Ishikawa (cell line): ENCODE data around the gene SEMA6B.

Source experiments
- CEBPB ChIP-seq: IDR thresholded peaks from 2 replicates; pipeline ENCODE4 v1.6.1; 2012
- CREB1 ChIP-seq: IDR thresholded peaks from 2 replicates; pipeline ENCODE4 v1.6.1; 2012; ENCODE audit warnings: low read depth
- EGR1 ChIP-seq: IDR thresholded peaks from 2 replicates; pipeline ENCODE4 v1.6.1; 2012
- EP300 ChIP-seq: IDR thresholded peaks from 2 replicates; pipeline ENCODE4 v1.6.1; 2012; ENCODE audit warnings: borderline replicate concordance
- FOXM1 ChIP-seq: IDR thresholded peaks from 2 replicates; pipeline ENCODE4 v1.6.1; 2012; ENCODE audit warnings: low read depth, borderline replicate concordance
- NFIC ChIP-seq: IDR thresholded peaks from 2 replicates; pipeline ENCODE4 v1.6.1; 2012
- RAD21 ChIP-seq: IDR thresholded peaks from 2 replicates; pipeline ENCODE4 v1.6.1; 2012; ENCODE audit warnings: low read depth
- TAF1 ChIP-seq: IDR thresholded peaks from 2 replicates; pipeline ENCODE4 v1.6.1; 2012; ENCODE audit warnings: low read depth, mild to moderate bottlenecking
- TCF12 ChIP-seq: IDR thresholded peaks from 2 replicates; pipeline ENCODE4 v1.6.1; 2012; ENCODE audit warnings: low read depth
- TEAD4 ChIP-seq: IDR thresholded peaks from 2 replicates; pipeline ENCODE4 v1.6.1; 2012
- USF1 ChIP-seq: IDR thresholded peaks from 2 replicates; pipeline ENCODE4 v1.6.1; 2012
- YY1 ChIP-seq: IDR thresholded peaks from 2 replicates; pipeline ENCODE4 v1.6.1; 2012; ENCODE audit warnings: low read depth
- ZBTB7A ChIP-seq: IDR thresholded peaks from 2 replicates; pipeline ENCODE4 v1.6.1; 2012; ENCODE audit warnings: low read depth
- TF ChIP-seq, protein P1 (sequence below): IDR thresholded peaks from 2 replicates; pipeline ENCODE4 v1.6.1; 2012
- TF ChIP-seq, protein P2 (sequence below): IDR thresholded peaks from 2 replicates; pipeline ENCODE4 v1.6.1; 2012; ENCODE audit warnings: low read depth, mild to moderate bottlenecking

Gene SEMA6B, protein sequence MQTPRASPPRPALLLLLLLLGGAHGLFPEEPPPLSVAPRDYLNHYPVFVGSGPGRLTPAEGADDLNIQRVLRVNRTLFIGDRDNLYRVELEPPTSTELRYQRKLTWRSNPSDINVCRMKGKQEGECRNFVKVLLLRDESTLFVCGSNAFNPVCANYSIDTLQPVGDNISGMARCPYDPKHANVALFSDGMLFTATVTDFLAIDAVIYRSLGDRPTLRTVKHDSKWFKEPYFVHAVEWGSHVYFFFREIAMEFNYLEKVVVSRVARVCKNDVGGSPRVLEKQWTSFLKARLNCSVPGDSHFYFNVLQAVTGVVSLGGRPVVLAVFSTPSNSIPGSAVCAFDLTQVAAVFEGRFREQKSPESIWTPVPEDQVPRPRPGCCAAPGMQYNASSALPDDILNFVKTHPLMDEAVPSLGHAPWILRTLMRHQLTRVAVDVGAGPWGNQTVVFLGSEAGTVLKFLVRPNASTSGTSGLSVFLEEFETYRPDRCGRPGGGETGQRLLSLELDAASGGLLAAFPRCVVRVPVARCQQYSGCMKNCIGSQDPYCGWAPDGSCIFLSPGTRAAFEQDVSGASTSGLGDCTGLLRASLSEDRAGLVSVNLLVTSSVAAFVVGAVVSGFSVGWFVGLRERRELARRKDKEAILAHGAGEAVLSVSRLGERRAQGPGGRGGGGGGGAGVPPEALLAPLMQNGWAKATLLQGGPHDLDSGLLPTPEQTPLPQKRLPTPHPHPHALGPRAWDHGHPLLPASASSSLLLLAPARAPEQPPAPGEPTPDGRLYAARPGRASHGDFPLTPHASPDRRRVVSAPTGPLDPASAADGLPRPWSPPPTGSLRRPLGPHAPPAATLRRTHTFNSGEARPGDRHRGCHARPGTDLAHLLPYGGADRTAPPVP

GRCh38 chr19:4559569-4559968, at the start of gene SEMA6B:
TSS of gene SEMA6B (minus strand) at chr19:4559684. CDS start at chr19:4558457, 1,227 bp downstream.
- TF ChIP-seq CEBPB (no peak), EP300 (no peak), TAF1 (no peak), YY1 (no peak), TEAD4 (no peak)

GRCh38 chr19:4606921-4607678, 47.6 kb upstream of the SEMA6B start:
- TF ChIP-seq CEBPB (no peak), USF1 (peak; percentile 72)

DNA sequence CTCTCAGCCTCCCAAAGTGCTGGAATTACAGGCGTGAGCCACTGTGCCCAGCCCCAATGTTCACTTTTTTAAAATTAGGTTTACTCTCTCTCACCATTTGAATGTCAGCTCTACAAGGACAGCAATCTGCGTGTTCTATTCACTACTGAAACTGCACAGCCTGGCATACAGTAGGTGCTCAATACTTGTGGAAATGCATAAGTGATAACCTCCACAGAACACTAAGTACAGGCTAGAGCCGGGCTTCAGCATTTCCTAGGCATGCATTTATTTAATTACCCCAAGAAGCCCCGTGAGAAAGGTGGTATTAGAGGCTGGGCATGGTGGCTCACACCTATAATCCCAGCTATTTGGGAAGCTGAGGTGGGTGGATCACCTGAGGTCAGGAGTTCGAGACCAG, 46.7 kb upstream of the SEMA6B start:
- no peak for TF ChIP-seq TAF1
- no peak for TF ChIP-seq RAD21
- TF ChIP-seq, protein P1, sequence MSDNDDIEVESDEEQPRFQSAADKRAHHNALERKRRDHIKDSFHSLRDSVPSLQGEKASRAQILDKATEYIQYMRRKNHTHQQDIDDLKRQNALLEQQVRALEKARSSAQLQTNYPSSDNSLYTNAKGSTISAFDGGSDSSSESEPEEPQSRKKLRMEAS: no peak
- TF ChIP-seq USF1: no peak
- no peak for TF ChIP-seq EP300
- TF ChIP-seq FOXM1: no peak
- no peak for TF ChIP-seq CREB1
- TF ChIP-seq, protein P2, sequence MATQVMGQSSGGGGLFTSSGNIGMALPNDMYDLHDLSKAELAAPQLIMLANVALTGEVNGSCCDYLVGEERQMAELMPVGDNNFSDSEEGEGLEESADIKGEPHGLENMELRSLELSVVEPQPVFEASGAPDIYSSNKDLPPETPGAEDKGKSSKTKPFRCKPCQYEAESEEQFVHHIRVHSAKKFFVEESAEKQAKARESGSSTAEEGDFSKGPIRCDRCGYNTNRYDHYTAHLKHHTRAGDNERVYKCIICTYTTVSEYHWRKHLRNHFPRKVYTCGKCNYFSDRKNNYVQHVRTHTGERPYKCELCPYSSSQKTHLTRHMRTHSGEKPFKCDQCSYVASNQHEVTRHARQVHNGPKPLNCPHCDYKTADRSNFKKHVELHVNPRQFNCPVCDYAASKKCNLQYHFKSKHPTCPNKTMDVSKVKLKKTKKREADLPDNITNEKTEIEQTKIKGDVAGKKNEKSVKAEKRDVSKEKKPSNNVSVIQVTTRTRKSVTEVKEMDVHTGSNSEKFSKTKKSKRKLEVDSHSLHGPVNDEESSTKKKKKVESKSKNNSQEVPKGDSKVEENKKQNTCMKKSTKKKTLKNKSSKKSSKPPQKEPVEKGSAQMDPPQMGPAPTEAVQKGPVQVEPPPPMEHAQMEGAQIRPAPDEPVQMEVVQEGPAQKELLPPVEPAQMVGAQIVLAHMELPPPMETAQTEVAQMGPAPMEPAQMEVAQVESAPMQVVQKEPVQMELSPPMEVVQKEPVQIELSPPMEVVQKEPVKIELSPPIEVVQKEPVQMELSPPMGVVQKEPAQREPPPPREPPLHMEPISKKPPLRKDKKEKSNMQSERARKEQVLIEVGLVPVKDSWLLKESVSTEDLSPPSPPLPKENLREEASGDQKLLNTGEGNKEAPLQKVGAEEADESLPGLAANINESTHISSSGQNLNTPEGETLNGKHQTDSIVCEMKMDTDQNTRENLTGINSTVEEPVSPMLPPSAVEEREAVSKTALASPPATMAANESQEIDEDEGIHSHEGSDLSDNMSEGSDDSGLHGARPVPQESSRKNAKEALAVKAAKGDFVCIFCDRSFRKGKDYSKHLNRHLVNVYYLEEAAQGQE: no peak
- no peak for TF ChIP-seq NFIC
- no peak for TF ChIP-seq ZBTB7A
- TF ChIP-seq EGR1: no peak
- no peak for TF ChIP-seq YY1
- TF ChIP-seq CEBPB: no peak
- no peak for TF ChIP-seq TEAD4
- TF ChIP-seq TCF12: no peak

GRCh38 chr19:4604912-4605311, 45.4 kb upstream of the SEMA6B start:
- TF ChIP-seq USF1 (no peak), YY1 (no peak)

GRCh38 chr19:4602915-4603314, 43.4 kb upstream of the SEMA6B start:
- TF ChIP-seq TAF1: no peak
- no peak for TF ChIP-seq TEAD4
- TF ChIP-seq CEBPB: no peak
- TF ChIP-seq EGR1: no peak
- no peak for TF ChIP-seq EP300
- TF ChIP-seq, protein P2: no peak
- TF ChIP-seq, protein P1: no peak
- TF ChIP-seq FOXM1: no peak
- no peak for TF ChIP-seq USF1
- TF ChIP-seq YY1: no peak
